Suppressor macrophage treated with lipopolysaccharide for 4 hours (primary cell): Measurements from ENCODE around the gene KPTN.
A peak's percentile ranks its signal among the peaks of the same experiment; 100 is the strongest.

Experiments
- DNase-seq: peaks from one replicate; pipeline ENCODE4 v3.0.0-alpha.2; 2020

The KPTN gene

GRCh38 chr19:47508721-47509120 is 24.7 kb upstream of the KPTN start:
- DNase-seq: no peak

GRCh38 chr19:47507924-47508553 is 24.0 kb upstream of the KPTN start:
- DNase-seq: no peak

GRCh38 chr19:47507012-47507411 is 23.0 kb upstream of the KPTN start:
- DNase-seq: peak; percentile 27

- DNase-seq: no peak
Measured at GRCh38 chr19:47506459-47506858, 22.4 kb upstream of the KPTN start.

GRCh38 chr19:47505506-47505905 is 21.5 kb upstream of the KPTN start:
- no peak for DNase-seq

- no peak for DNase-seq
Measured at GRCh38 chr19:47503826-47504150, 19.8 kb upstream of the KPTN start.

GRCh38 chr19:47503130-47503825 is 19.3 kb upstream of the KPTN start:
- no peak for DNase-seq

- no peak for DNase-seq
Measured at GRCh38 chr19:47499863-47500830, 16.1 kb upstream of the KPTN start.

GRCh38 chr19:47499371-47499770 is 15.4 kb upstream of the KPTN start:
- DNase-seq: no peak

- no peak for DNase-seq
Measured at GRCh38 chr19:47498561-47498960, 14.5 kb upstream of the KPTN start.

GRCh38 chr19:47497821-47498520 is 14.0 kb upstream of the KPTN start:
- DNase-seq: no peak

GRCh38 chr19:47497050-47497766 is 13.2 kb upstream of the KPTN start:
- DNase-seq: no peak

- DNase-seq: no peak
Measured at GRCh38 chr19:47495478-47496372, 11.7 kb upstream of the KPTN start.

GRCh38 chr19:47494729-47495128 is 10.7 kb upstream of the KPTN start:
- DNase-seq: no peak

GRCh38 chr19:47494211-47494547 is 10.2 kb upstream of the KPTN start:
- DNase-seq: no peak

- no peak for DNase-seq
Measured at GRCh38 chr19:47493378-47494210, 9.6 kb upstream of the KPTN start.

- DNase-seq: no peak
Measured at GRCh38 chr19:47492571-47493377, 8.8 kb upstream of the KPTN start.

GRCh38 chr19:47492137-47492533 is 8.1 kb upstream of the KPTN start:
- DNase-seq: no peak

- DNase-seq: no peak
Measured at GRCh38 chr19:47491358-47492136, 7.5 kb upstream of the KPTN start.
